GM18511 (cell line): ENCODE data around the gene SLC6A8.
"Not testable (repeated sequence)": the region's sequence is repeated elsewhere in the genome, so short reads cannot be mapped to it uniquely, and the experiment has no call there.

Experiments used
- ATAC-seq: cut with Tn5 transposase; IDR thresholded peaks from one replicate; pipeline ENCODE4 v1.9.1; 2021; ENCODE audit warnings: mild to moderate bottlenecking, moderate library complexity; ENCODE audit not compliant: unreplicated experiment

Gene SLC6A8

DNA sequence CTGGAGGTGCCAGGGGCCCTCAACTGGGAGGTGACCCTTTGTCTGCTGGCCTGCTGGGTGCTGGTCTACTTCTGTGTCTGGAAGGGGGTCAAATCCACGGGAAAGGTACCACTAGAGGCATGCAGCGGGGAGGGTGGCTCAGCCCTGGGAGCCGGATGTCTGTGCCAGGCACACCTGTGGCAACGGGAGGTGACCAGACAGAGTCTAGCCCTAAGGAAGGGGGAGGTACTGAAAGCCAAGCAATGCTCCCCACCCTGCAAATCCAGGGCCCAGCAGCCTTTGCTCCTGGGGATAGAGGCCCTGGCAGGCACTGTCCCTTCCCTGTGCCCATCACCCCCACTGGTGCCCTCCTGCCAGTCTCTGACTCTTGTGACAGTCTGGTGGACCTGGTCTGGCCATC is 4.3 kb downstream of the SLC6A8 start:
- ATAC-seq: no peak

DNA sequence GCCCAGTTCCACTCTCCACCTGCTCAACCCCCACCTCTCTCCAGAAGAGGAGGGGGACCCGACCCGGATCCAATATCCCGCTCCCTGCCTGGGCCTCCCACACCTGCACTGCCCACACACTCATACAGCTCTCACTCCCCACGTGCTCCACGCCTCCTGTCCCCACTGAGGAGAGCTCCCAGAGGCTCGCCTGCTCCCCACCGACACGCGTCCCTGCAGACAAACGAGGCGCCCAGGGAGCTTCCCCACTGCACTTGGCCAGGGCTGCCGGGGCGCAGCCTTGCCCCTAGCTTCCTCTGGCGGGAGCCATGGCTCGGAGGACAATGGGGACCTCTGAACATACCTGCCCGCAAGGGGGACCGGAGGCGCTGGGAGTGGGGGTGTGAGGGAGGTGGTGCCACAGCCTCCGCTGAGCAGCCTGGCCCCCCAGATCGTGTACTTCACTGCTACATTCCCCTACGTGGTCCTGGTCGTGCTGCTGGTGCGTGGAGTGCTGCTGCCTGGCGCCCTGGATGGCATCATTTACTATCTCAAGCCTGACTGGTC is 5.0 kb downstream of the SLC6A8 start:
- ATAC-seq: no peak

DNA sequence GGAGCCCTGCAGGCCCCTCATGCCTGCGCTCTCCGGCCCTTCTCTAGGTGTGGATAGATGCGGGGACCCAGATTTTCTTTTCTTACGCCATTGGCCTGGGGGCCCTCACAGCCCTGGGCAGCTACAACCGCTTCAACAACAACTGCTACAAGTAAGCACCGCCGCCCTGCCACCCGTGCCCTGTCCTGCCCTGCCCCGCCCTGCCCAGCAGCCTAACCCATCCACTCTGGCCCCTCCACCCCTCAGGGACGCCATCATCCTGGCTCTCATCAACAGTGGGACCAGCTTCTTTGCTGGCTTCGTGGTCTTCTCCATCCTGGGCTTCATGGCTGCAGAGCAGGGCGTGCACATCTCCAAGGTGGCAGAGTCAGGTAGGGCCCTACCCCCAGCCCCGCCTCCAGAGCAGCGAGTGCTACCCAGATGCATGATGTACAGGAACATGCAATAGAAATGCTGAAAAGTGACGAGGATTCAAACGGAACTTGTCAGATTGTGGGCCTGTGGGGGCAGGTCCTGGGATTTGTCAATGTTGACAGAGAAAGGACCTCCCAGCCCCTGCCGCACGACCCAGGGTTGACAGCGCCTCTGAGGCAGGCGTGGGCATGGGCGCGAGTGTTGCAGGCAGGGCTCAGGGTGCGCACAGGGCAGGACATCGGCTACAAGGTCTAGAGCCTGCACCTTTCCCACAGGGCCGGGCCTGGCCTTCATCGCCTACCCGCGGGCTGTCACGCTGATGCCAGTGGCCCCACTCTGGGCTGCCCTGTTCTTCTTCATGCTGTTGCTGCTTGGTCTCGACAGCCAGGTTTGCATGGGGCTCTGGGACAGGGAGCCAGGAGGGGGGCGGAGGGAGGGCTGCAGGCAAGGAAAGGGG is 5.7 kb downstream of the SLC6A8 start:
- no peak for ATAC-seq

GRCh38 chrX:153694256-153694655 is 6.5 kb downstream of the SLC6A8 start:
- not testable (repeated sequence) for ATAC-seq

DNA sequence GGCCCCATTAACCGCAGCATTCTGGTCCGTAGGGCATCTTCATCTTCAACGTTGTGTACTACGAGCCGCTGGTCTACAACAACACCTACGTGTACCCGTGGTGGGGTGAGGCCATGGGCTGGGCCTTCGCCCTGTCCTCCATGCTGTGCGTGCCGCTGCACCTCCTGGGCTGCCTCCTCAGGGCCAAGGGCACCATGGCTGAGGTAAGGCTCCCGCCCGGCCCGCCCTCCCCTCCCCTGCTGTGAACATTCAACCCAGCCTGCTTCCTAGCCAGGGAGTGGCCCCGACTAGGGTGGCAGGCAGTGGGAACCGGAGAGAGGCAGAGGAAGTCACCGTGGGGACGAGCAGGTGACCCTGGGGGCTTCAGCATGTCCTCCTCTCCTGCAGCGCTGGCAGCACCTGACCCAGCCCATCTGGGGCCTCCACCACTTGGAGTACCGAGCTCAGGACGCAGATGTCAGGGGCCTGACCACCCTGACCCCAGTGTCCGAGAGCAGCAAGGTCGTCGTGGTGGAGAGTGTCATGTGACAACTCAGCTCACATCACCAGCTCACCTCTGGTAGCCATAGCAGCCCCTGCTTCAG is 7.1 kb downstream of the SLC6A8 start:
- no peak for ATAC-seq

DNA sequence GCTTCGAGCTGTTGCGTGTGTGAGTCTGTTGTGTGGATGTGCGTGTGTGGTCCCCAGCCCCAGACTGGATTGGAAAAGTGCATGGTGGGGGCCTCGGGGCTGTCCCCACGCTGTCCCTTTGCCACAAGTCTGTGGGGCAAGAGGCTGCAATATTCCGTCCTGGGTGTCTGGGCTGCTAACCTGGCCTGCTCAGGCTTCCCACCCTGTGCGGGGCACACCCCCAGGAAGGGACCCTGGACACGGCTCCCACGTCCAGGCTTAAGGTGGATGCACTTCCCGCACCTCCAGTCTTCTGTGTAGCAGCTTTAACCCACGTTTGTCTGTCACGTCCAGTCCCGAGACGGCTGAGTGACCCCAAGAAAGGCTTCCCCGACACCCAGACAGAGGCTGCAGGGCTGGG is 8.4 kb downstream of the SLC6A8 start:
- no peak for ATAC-seq

DNA sequence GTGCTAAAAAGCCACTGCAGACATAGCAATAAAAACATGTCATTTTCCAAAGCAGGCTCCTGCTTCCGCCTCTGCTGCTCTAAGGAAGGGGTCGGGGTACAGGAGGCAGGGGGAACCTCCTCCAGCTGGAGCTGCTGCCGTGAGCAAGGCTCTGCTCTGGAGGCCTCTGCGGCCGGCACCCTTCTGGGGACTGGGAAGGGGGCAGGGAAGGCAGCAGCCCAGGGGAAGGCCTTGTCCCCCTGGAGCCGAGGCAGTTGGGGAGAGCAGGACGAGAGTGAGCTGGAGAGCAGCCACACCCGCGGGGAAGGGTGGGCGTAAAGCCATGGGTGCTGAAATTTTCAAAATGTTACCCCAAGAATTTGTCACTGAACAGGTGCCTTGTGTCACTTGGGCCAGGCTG is 8.8 kb downstream of the SLC6A8 start:
- not testable (repeated sequence) for ATAC-seq

GRCh38 chrX:153696986-153697722 is 9.4 kb downstream of the SLC6A8 start:
- not testable (repeated sequence) for ATAC-seq

- no peak for ATAC-seq
Measured at GRCh38 chrX:153697924-153698865, 10.5 kb downstream of the SLC6A8 start.

- ATAC-seq: not testable (repeated sequence)
Measured at GRCh38 chrX:153699210-153699783, 11.6 kb downstream of the SLC6A8 start.

DNA sequence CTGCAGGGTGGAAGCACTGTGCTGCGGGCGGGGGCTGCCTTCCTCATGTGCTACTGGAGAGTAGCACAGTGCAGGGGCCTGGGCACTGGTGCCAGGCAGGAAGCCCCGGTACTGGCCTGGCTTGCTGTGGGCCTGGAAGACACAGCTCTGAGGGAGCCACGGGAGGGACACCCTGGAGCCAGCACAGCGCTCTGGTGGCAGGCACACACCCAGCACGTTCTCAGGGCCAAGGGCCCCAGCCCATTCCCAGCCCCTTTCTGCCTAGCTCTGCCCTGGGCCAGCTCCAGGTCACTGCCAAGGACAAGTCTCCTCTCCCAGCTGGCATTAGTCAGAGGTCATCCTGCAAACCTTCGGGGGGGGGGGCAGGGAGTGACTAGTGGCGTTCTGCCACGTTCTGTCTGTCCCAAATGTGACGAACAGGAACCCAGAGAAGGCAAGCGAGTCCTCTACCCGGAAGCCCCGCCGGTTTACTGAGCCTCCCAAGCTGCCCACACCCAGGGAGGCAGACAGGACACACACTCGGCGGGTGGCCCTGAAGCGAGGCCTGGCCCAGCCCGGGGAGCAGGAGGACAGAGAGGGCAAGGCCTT is 12.2 kb downstream of the SLC6A8 start:
- not testable (repeated sequence) for ATAC-seq

DNA sequence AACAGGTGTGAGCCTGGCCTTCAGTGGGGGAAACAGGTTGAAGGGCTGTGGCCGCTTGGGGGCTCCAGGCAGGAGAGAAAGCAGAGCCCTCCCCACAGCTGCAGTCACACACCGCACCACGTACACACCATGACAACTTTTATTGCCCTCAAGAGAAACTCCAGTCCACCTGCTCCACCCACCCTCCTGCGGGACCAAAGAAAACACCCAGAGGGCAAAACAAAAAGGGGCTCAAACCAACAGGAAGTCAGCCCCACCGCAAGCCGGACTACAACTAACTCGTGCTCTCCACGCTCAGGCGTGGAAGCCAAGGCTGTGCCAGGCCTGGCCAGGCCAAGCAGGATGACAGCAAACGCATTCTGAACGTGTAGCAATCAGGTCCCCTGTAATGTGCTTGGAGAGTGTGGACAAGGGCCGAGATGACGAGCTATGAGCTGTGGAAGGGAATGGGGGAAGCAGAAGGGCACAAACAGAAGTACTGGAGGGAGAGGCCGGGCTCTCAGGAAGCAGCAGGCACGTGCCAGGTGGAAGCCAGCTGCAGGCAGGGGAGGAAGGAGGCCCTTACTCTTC is 12.7 kb downstream of the SLC6A8 start:
- no peak for ATAC-seq

DNA sequence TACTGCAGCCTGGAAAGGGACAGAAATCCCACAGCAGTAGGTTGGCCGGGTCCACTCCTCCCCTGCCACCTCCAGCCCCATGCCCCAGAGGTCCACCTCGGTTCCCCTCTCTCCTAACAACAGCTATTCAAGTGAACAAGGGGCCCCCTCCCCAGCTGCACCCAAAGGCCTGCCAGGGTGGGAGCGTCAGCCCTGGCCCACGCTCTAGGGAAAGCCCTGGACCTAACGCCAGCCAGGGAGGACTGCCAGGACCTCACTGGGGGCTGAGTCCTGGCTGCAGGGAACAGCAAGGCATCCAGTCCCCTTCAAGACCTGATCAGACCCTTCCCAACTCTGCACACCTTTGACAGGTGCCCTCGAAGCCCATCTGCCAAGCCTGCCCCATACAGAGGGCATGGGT is 13.2 kb downstream of the SLC6A8 start:
- no peak for ATAC-seq

GRCh38 chrX:153701706-153702105 is 14.0 kb downstream of the SLC6A8 start:
- no peak for ATAC-seq

GRCh38 chrX:153702336-153703035 is 14.8 kb downstream of the SLC6A8 start:
- ATAC-seq: no peak

DNA sequence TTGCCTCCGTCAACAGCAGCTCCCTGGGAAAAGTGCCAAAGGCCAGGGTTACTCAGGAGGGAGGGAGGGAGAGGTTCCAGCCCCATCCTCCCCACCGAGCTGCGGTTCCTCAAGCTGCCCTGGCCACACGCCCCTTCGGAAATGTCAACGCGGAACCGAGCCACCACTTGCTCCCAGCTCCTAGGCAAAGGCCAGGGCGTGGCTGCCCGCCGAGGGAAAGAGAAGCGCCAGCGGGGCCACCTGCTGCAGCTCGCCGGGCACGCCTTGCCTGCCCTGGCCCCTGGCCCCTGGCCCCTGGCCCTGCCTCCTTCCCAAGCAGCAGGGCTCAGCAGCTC is 15.3 kb downstream of the SLC6A8 start:
- ATAC-seq: no peak

- ATAC-seq: no peak
Measured at GRCh38 chrX:153704021-153704526, 16.3 kb downstream of the SLC6A8 start.

- ATAC-seq: not testable (repeated sequence)
Measured at GRCh38 chrX:153704631-153705402, 17.1 kb downstream of the SLC6A8 start.
